Stimulated activated naive CD8-positive, alpha-beta T cell treated with anti-CD3 and anti-CD28 coated beads, Interleukin-15, Interleukin-2, amounts not matched to agents 100 U/mL and 50 U/mL, for 24 hours (primary cell): Measurements from ENCODE around the gene AQR.
"Not testable (repeated sequence)": the region's sequence is repeated elsewhere in the genome, so short reads cannot be mapped to it uniquely, and the experiment has no call there.

Experiments used
- ATAC-seq: fragments of 150-1000 bp; cut with Tn5 transposase; one replicate; pipeline ENCODE4 v1.10.0; 2021
- DNase-seq: peaks from one replicate; pipeline ENCODE4 v3.0.0; 2021

AQR gene

DNA sequence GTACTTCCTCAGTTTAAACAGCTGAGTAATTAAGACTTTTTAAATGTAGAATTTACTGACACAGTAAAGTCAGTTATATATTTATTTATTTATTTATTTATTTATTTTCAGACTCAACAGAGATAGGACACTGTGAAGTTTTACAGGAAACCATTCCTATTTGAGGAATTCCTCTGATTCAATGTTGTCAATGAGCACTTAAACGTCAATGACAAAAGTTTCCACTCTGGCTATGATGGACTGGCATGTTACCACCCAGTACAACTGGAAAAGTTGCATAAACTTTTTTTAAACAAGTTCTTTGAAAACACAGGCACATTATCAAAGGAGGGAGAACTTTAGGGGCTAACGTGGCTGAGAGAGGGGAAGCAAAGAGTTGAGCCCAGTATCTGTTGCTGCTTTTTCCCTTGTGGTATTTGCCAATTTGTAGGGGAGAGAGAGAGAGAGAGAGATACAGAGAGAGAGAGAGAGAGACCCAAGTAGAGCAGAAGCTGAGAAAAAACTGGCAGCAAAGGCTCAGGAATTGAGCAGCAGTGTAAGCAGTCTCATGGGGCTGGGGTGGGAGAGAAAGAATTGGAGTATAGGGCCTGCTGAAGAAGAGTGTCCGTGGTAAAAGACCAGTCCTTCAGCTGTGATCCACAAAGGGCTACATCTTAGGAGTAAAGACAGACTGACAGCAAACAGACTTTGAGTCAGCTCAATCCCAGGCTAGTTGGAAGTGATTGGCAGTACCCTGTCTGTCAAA lies 155.9 kb downstream of the AQR start:
- DNase-seq, result no peak
- ATAC-seq, result no peak

DNA sequence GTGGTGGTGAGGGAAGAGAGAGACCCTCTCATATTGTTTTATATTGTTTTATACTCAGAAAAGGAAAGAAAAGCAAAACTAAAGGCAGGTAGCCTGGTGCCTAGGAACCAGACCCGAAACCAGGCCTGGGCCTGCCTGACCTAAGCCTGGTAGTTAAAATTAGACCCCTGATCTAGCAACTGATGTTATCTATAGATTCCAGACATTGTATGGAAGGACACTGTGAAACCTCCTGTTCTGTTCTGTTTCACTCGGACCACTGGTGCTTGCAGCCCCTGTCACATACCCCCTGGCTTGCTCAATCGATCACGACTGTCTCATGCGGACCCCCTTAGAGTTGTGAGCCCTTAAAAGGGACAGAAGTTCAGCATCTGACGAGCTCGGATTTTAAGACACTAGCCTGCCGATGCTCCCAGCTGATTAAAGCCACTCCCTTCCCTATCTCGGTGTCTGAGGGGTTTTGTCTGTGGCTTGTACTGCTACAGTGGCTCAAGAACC lies 156.6 kb downstream of the AQR start:
- DNase-seq, ATAC-seq: not testable (repeated sequence)

DNA sequence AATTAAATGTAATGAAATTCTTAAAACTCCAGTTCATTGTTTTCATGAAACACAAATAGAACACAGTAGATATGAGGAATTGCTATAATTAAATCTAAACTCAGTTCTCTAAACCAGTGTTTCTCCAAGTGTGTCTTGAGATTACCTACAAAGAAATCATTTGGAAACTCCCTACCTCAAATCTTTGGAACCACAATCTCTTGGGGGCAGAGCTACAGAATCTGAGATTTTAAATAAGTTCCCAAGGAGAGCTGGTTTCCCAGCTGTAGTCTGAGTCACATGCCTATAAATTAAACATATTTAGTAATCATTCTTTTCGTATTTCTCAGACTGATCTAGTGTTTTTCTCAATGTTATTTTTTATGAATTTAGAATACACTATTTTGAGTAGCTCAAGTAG lies 157.2 kb downstream of the AQR start:
- ATAC-seq (no peak), DNase-seq (no peak)

DNA sequence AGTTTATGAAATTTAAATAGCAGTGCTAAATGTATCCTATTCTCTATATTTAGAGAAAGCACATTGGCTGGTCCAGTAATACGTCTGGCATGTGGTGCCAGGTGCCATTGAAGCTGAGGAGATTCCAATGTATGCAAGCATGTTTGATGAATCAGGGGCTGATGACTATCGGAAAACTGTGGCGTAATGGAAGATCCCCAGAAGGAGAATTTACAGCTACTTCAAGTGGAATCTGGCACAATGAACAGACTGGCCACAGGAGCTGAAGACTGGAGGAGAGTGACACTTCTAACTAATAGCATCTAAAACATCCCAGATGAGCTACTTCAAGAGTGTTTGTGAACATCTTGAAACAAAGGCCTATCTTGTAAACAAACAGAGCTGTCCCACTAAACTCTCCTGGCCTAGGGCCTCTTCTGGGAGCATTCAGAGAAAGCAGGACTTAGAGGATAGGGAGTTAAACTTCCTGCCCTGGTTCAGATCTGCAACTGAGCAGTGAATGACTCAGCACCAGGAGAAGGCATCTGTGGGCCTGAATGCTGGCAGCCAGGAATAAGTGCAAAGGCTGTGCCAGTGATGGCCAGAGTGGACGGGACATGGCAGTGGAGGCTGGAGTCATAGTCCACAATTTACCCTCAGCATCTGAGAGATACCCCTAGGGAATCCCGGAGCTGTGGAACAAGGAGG lies 159.0 kb downstream of the AQR start:
- no peak for DNase-seq
- ATAC-seq, result no peak

DNA sequence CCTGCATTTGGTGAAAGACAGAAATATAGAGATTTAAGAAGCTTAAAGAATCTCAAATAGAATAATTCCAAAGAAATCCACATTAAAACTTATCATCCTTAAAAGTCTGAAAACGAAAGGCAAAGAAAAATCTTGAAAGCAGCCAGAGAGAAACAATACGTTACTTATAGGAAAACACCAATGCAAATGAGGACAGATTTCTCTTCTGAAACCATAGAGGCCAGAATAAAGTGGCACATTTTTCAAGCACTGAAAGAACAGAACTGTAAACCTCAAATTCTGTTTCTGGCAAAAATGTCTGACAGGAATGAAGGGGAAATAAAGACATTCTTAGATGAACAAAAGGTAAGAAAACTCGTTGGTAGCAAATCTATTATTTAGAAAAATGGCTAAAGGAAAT lies 160.4 kb downstream of the AQR start:
- DNase-seq (no peak), ATAC-seq (no peak)

DNA sequence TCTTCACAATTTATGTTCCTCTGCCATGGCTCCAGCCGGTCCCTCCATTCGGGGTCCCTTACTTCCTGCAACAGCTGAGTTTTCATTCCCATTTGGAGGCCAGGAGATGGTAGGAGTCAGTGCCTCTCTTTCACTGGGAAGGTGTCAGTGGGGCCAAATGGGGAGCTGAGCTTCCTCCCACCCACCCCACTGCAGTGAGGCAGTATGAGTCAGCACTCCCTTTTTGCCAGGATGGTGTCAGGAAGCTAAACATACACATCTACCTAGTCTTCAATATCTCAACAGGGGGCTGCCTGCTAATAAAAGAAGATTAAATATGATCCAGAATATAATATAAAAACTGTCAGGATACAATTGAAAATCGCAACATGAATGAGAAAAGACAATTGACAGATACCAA lies 161.5 kb downstream of the AQR start:
- ATAC-seq (no peak), DNase-seq (no peak)

DNA sequence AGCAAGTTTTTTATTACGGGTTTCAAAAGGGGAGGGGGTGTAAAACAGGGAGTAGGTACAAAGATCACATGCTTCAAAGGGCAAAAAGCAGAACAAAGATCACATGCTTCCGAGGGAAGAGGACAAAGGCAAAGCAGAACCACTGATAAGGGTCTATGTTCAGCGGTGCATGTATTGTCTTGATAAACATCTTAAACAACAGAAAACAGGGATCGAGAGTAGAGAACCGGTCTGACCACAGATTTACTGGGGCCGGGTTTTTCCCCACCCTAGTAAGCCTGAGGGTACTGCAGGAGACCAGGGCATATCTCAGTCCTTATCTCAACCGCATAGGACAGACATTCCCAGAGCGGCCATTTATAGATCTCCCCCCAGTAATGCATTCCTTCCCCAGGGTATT lies 162.3 kb downstream of the AQR start:
- not testable (repeated sequence) for ATAC-seq, DNase-seq

DNA sequence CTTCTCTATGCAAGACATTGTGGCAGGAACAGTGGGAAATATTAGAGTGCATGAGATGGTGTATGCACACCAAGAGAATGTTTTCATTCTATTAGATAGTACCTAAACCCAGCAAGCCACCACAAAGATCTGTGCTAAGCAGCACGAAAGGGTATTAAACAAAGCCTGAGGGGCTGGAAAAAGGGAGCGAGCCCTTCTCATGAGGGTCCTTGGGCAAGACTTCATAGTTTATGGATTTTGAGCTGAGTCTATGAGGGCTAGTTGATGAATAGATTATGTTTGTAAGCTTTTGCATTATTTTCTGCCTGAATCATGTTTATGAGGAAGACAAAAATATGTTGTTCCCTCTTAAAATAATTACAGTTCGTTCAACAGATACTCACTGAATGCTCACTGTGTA lies 164.8 kb downstream of the AQR start:
- no peak for ATAC-seq
- no peak for DNase-seq

DNA sequence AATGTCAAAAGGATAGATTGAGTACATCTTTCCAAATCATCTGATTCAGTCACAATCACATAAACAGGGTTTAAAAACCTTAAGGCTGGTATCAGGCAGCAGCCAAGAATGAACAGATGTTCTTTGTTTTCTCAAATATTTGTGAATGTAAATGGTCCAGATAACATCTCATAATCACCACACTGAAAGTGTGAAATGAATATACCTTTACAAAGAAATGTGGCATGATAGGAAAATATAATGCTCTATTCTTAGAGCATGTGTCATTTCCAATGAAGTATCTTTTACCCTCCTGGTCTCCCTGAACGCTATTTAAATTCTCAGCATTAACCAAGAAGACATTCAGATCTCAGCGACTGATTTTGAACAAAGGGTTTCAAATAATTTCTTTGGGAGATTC lies 165.4 kb downstream of the AQR start:
- no peak for ATAC-seq
- no peak for DNase-seq

DNA sequence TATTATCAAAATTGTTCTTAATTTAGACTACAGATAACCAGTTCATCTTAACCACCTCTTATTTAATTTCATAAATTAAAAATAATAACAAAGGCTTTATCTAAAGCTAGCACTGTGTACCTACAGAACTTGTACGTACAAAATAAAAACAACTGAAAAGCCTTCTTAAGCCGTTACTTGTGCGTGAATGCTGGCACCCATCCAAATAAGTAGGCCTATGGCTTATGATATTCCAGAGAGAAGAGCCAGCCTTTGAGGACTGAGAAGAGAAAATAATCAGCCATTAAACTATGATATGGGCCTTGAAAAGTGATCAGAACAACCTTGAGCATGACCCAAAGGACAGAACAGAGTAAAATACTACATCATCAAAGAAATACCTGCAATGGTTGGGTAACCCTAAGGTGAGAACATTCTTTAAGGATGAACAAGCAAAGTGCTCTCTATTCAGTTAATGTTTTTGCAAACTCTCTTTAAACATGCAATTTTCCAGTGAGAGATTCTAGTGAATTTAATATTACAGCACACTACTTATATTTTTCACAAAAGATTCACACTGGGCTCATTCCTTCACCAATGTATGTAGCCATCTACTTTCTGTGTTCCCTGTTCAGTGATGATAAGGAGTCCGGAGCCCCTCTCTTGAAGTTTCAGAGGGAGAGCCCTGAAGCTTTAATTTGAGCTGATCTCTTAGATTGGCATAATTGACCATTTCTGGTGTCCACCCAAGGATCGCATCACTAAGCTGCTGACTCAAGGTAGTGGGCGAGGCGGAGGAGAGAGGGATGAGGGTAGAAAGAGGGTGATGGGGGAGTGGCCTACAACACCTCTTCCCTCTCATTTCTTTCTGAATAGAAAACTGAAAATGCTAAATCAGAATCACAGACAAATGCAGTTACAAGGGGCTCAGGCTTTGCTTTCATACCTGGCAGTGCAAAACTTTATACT lies 166.5 kb downstream of the AQR start:
- ATAC-seq, result no peak
- DNase-seq, result no peak

DNA sequence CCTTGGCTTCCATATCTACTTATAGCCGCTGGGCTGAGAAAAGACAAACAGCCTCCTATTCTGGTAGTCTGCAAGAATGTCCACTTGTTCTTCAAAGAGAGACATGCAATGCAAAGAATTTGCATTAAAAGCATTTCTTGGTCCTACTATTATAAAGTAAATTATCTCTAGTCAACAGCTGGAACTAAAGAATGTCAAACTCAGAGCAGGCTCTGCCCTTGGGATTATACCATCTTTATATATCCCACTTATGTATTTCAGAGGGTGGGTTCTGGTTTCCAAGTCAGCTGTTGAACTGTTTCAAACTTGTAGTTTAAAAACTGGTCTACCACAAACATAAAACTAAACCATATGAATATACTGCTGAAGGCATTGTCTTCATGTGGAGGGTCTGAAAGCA lies 167.2 kb downstream of the AQR start:
- DNase-seq (no peak), ATAC-seq (no peak)
